NB4 (cell line): ENCODE data around the gene ALAD.
"Not testable (repeated sequence)": the region's sequence is repeated elsewhere in the genome, so short reads cannot be mapped to it uniquely, and the experiment has no call there.

Experiments used
- DNase-seq: peaks from one replicate; pipeline ENCODE4 v3.0.0; 2010; ENCODE audit warnings: low read depth
- H3K4me3 ChIP-seq: one replicate; pipeline ENCODE4 v1.5.1; 2011; ENCODE audit warnings: mild to moderate bottlenecking, low read depth, low read length, moderate library complexity
- MYC ChIP-seq: IDR thresholded peaks from 2 replicates; pipeline ENCODE4 v1.6.1; 2011; ENCODE audit warnings: low read depth, low read length
- POLR2A ChIP-seq: IDR thresholded peaks from 2 replicates; pipeline ENCODE4 v1.6.1; 2011; ENCODE audit warnings: mild to moderate bottlenecking; ENCODE audit not compliant: insufficient read length; ENCODE audit errors: extremely low read depth
- TF ChIP-seq, protein P1 (sequence below): IDR thresholded peaks from one replicate; pipeline ENCODE4 v1.5.1; 2012; ENCODE audit warnings: low read depth, low read length
- TF ChIP-seq, protein P2 (sequence below): IDR thresholded peaks from 2 replicates; pipeline ENCODE4 v1.6.1; 2011; ENCODE audit warnings: low read depth, low read length

The ALAD gene

DNA sequence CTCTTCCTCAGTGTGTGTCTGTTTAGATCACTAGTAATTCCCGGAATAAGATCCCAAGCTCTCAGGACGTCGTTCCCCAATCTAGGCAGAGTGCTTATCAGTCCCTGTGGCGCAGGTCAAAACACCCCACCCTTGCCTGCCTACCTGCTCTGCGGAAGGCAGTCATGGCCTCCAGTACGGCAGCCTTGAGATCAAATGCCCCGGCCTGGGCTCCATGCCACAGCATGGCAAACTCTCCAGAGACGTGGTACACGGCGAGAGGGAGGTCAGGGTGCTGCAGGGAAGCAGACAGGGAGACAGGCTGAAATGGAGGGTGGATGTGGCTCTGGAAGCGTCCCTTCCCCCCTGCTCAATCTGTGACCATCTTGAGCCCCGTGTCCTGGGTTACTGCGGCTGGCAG is 12.3 kb downstream of the ALAD start:
- H3K4me3 ChIP-seq: no peak overlapping the region
- TF ChIP-seq POLR2A (no peak), MYC (no peak)
- TF ChIP-seq, protein P1, sequence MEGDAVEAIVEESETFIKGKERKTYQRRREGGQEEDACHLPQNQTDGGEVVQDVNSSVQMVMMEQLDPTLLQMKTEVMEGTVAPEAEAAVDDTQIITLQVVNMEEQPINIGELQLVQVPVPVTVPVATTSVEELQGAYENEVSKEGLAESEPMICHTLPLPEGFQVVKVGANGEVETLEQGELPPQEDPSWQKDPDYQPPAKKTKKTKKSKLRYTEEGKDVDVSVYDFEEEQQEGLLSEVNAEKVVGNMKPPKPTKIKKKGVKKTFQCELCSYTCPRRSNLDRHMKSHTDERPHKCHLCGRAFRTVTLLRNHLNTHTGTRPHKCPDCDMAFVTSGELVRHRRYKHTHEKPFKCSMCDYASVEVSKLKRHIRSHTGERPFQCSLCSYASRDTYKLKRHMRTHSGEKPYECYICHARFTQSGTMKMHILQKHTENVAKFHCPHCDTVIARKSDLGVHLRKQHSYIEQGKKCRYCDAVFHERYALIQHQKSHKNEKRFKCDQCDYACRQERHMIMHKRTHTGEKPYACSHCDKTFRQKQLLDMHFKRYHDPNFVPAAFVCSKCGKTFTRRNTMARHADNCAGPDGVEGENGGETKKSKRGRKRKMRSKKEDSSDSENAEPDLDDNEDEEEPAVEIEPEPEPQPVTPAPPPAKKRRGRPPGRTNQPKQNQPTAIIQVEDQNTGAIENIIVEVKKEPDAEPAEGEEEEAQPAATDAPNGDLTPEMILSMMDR: no peak
- TF ChIP-seq, protein P2, sequence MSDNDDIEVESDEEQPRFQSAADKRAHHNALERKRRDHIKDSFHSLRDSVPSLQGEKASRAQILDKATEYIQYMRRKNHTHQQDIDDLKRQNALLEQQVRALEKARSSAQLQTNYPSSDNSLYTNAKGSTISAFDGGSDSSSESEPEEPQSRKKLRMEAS: no peak
- no peak for DNase-seq

DNA sequence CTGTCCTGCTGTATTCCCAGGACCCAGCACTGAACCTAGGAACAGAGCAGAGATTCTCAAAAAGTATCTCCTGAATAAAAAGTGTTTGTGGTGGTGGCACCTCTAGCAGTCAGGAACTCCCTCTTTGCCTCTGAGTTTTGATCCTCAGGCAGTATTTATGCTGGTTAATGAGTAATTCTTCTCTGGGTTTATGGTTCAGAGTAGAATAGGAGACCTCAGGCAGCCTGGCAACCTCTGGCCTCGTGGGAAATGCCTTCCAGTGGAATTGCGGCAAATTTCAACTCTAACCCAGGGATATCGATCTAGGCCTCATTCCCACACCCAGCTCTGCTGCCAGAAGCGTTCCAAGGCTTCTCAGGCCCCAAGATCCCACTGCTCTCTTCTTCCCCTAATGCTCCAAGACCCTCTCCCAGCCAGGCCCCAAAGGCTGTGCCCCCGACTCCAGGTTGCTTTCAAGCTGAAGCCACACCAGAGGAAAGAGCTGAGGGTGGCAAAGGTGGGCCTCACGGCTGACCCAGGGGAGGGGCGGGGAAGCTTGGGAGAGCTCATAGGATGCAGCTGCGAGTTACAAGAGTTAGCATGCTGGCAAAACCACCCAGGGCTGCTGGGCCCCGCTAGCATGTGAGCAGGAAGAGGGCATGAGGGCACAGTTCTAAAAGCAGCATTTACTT is 13.4 kb downstream of the ALAD start:
- no peak overlapping the region for H3K4me3 ChIP-seq
- TF ChIP-seq, protein P1: no peak
- TF ChIP-seq, protein P2: no peak
- no peak for TF ChIP-seq MYC
- TF ChIP-seq POLR2A: no peak
- no peak for DNase-seq

DNA sequence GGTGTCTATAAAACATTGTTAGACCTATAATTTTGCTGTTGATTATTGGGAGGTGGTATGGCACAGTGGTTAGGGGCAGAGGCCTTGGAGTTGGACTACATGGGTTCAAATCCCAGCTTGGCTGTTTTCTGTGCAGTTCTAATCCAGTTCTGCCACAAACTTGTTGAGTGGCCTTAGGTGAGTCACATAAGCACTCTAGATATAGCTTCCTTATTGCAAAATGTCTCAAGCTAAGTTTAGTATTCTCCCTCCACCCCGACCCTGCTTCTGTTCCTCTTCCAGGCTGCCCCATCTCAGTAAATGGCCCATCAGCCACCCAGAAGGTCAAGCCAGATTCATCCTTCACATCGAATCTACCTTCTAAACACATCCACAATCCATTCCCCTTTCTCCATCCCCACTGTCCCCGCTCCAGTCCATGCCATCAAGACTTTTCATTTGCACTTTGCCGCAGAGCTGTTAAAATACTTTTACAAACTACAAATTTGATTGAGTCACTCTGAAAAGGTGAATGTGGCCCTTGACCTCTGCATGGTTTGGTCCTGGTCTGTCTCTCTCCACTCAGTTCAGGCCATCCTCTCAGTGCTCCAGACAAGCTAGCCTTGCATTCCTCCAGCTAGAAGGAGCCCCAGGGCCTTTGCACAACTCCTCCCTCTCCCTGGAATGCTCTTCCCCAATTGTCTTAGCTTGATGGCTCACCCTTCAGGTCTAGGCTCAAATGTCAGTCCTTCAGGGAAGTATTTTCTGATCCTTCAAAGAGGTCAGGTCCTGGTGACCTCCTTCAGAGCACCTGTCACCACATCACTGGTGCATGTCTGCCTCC is 14.3 kb downstream of the ALAD start:
- TF ChIP-seq, protein P1: no peak
- no peak for TF ChIP-seq MYC
- TF ChIP-seq, protein P2: no peak
- TF ChIP-seq POLR2A: no peak
- DNase-seq: peak; percentile 60
- no peak overlapping the region for H3K4me3 ChIP-seq

DNA sequence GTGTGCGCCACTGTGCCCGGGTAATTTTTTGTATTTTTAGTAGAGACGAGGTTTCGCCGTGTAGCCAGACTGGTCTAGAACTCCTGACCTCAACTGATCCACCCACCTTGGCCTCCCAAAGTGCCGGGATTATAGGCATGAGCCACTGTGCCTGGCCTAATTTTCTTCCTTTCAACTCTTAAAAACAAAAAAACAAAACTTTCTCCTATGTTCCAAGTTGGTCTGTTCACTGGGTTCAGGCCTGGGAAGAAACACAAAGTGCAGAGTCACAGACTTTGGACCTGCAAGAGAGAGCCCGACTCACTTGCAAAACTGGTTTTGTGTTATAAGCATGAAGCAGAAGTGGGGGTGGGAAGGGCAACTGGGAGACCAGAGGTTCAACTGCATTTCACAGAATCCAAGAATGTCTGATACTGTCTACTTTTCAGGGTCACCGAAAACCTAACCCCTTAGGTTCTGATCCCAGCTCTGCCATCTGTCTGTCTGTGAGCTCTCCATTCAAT is 19.1 kb downstream of the ALAD start:
- TF ChIP-seq, protein P1: no peak
- TF ChIP-seq MYC: no peak
- no peak for TF ChIP-seq POLR2A
- TF ChIP-seq, protein P2: no peak
- no peak for DNase-seq
- H3K4me3 ChIP-seq: no peak overlapping the region

DNA sequence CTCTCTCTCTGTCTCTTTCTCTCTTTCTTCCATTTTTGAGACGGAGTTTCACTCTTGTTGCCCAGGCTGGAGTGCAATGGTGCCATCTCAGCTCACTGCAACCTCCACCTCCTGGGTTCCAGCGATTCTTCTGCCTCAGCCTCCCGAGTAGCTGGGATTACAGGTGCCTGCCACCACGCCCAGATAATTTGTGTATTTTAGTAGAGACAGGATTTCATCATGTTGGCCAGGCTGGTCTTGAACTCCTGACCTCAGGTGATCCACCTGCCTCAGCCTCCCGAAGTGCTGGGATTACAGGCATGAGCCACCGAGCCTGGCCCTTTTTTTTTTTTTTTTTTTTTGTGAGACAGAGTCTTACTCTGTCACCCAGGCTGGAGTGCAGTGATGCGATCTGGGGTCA is 19.6 kb downstream of the ALAD start:
- not testable (repeated sequence) for DNase-seq, H3K4me3 ChIP-seq

DNA sequence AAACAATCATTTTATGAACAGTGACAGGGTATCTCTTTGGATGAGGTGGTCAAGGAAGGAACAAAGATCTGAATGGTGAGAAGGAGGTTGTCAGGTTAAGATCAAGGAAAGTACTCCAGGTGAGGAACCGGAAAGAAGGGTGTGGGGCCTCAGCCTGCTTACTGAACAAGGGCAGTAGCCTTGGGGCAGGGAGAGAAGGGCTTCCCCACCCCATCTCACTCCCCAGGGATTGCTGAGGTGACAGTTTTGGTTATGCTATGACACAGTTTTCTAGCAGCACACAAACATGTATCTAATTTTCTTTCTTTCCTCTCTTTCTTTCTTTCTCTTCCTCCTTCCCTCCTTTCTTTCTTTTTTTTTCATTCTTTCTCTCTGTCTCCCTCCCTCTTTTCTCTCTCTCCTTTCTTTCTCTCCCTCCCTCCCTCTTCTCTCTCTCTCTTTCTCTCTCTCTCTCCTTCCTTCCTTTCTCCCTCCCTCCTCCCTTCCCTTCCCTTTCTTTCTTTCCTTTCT is 20.2 kb downstream of the ALAD start:
- DNase-seq: peak; percentile 15

DNA sequence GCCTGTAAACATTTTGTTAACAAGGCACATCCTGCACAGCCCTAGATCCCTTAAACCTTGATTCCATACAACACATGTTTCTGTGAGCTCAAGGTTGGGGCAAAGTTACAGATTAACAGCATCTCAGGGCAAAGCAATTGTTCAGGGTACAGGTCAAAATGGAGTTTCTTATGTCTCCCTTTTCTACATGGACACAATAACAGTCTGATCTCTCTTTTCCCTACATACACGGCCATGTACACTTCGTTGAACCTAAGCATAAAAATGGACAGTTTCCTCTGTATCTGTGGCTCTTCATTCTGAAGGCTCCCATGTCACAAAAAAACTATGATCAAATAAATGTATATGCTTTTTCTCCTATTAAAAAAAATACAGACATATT is 21.3 kb downstream of the ALAD start:
- DNase-seq, H3K4me3 ChIP-seq: not testable (repeated sequence)

More for the DNA sequence above, 20.2 kb downstream of the ALAD start:
- no peak overlapping the region for H3K4me3 ChIP-seq
- TF ChIP-seq MYC (no peak), POLR2A (no peak)
- TF ChIP-seq, protein P1: no peak
- TF ChIP-seq, protein P2: no peak

DNA sequence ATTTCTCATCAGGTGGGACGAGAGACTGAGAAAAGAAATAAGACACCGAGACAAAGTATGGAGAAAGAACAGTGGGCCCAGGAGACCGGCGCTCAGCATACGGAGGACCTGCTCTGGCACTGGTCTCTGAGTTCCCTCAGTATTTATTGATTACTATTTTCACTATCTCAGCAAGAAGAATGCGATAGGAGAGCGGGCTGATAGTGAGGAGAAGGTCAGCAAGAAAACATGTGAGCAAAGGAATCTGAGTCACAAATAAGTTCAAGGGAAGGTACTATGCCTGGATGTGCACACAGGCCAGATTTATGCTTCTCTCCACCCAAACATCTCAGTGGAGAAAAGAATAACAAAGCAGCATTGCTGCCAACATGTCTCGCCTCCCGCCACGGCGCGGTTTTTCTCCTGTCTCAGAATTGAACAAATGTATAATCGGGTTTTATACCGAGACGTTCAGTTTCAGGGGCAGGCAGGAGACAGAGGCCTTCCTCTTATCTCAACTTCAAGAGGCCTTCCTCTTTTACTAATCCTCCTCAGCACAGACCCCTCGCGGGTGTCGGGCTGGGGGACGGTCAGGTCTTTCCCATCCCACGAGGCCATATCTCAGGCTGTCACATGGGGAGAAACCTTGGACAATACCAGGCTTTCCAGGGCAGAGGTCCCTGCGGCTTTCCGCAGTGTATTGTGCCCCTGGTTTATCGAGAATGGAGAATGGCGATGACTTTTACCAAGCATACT is 21.8 kb downstream of the ALAD start:
- not testable (repeated sequence) for H3K4me3 ChIP-seq, DNase-seq
